ENCODE data around the gene SETD4.
A peak's percentile ranks its signal among the peaks of the same experiment; 100 is the strongest.

SETD4 gene

GRCh38 chr21:36041910-36042309 lies 18.4 kb downstream of the SETD4 start:
- DNase-seq: no peak

- DNase-seq: no peak
These were observed 19.9 kb downstream of the SETD4 start for GRCh38 chr21:36040389-36040788.

GRCh38 chr21:36039861-36040260 lies 20.5 kb downstream of the SETD4 start:
- DNase-seq: no peak

- DNase-seq: no peak
These were observed 21.4 kb downstream of the SETD4 start for GRCh38 chr21:36038701-36039497.

GRCh38 chr21:36035381-36035791 lies 24.9 kb downstream of the SETD4 start:
- no peak for DNase-seq

- DNase-seq: no peak
These were observed 26.0 kb downstream of the SETD4 start for GRCh38 chr21:36034211-36034913.

GRCh38 chr21:36032647-36033406 lies 27.5 kb downstream of the SETD4 start:
- DNase-seq: no peak

- no peak for DNase-seq
These were observed 29.6 kb downstream of the SETD4 start for GRCh38 chr21:36030581-36031189.

GRCh38 chr21:36029309-36029708 lies 31.0 kb downstream of the SETD4 start:
- DNase-seq: no peak

GRCh38 chr21:36028127-36029069 lies 31.9 kb downstream of the SETD4 start:
- DNase-seq: peak; percentile 49

- DNase-seq: no peak
These were observed 33.0 kb downstream of the SETD4 start for GRCh38 chr21:36027347-36027746.

GRCh38 chr21:36024782-36025181 lies 35.5 kb downstream of the SETD4 start:
- DNase-seq: no peak

GRCh38 chr21:36023092-36023480 lies 37.2 kb downstream of the SETD4 start:
- DNase-seq: no peak

GRCh38 chr21:36022427-36023091 lies 37.8 kb downstream of the SETD4 start:
- no peak for DNase-seq

GRCh38 chr21:36021251-36021837 lies 39.0 kb downstream of the SETD4 start:
- DNase-seq: no peak

- DNase-seq: no peak
These were observed 45.3 kb downstream of the SETD4 start for GRCh38 chr21:36015045-36015444.

- DNase-seq: no peak
These were observed 49.5 kb downstream of the SETD4 start for GRCh38 chr21:36010801-36011200.

GRCh38 chr21:36008505-36008904 lies 51.8 kb downstream of the SETD4 start:
- no peak for DNase-seq

GRCh38 chr21:36005879-36006400 lies 54.4 kb downstream of the SETD4 start:
- no peak for DNase-seq

- DNase-seq: no peak
These were observed 55.3 kb downstream of the SETD4 start for GRCh38 chr21:36005018-36005417.

- no peak for DNase-seq
These were observed 55.9 kb downstream of the SETD4 start for GRCh38 chr21:36004441-36004840.

All from activated CD4-positive, alpha-beta T cell treated with anti-CD3 and anti-CD28 coated beads for 1 hour (primary cell).